MCF 10A (cell line): Measurements from ENCODE around the gene PAX5. TPM values are rescaled to one million over a fixed set of nuclear protein-coding genes. Genes with fewer than 3 reads are reported as not detected.

Source experiments
- BruUV-seq: library from RNA; stranded (reverse); fragments of 400-500 nt; replicated peaks from 2 replicates; lab custom pipeline; 2021; lab: Mats Ljungman, UMichigan
- CTCF ChIA-PET: fragments of 300-600 bp; sonication (Branson Sonifier 250); formaldehyde crosslinking; extraction: SDS; loops from one replicate; lab custom pipeline; 2021; ENCODE audit warnings: antibody characterized with exemption, inconsistent platforms; lab: Yijun Ruan, JAX
- POLR2A ChIA-PET: fragments of 300-600, 350-650 bp; sonication (Branson Sonifier 250); formaldehyde crosslinking; extraction: SDS; loops from one replicate; lab custom pipeline; 2020; ENCODE audit warnings: antibody characterized with exemption, inconsistent platforms; lab: Yijun Ruan, JAX
- DNase-seq: peaks from one replicate; pipeline ENCODE4 v3.0.0-alpha.2; 2018; ENCODE audit not compliant: unreplicated experiment
- H3K27ac Mint-ChIP-seq: one replicate; pipeline ENCODE4 v1.8.0; 2022; ENCODE audit warnings: mild to moderate bottlenecking, low read depth, mixed read lengths; ENCODE audit not compliant: unreplicated experiment
- H3K27me3 Mint-ChIP-seq: one replicate; pipeline ENCODE4 v1.8.0; 2022; ENCODE audit warnings: mixed read lengths; ENCODE audit not compliant: insufficient read depth, unreplicated experiment
- H3K36me3 Mint-ChIP-seq: one replicate; pipeline ENCODE4 v1.8.0; 2022; ENCODE audit warnings: mild to moderate bottlenecking, moderate library complexity, mixed read lengths; ENCODE audit not compliant: insufficient read depth, unreplicated experiment
- H3K4me1 Mint-ChIP-seq: one replicate; pipeline ENCODE4 v1.8.0; 2022; ENCODE audit warnings: mixed read lengths; ENCODE audit not compliant: insufficient read depth, unreplicated experiment
- H3K4me3 Mint-ChIP-seq: one replicate; pipeline ENCODE4 v1.8.0; 2022; ENCODE audit warnings: mild to moderate bottlenecking, moderate library complexity, mixed read lengths; ENCODE audit not compliant: unreplicated experiment
- H3K9me3 Mint-ChIP-seq: one replicate; pipeline ENCODE4 v1.8.0; 2022; ENCODE audit warnings: mixed read lengths; ENCODE audit not compliant: unreplicated experiment
- CTCF ChIP-seq: fragments of 200-600 bp; IDR thresholded peaks from one replicate; pipeline ENCODE4 v1.8.0; 2022; ENCODE audit warnings: antibody characterized with exemption, mild to moderate bottlenecking; ENCODE audit not compliant: unreplicated experiment
- intact Hi-C: fragments of 100-400 bp; cut with micrococcal nuclease; formaldehyde crosslinking; loops from 2 replicates; pipeline ENCODE4 v1.14.1; 2022
- total RNA-seq: library from RNA; stranded (reverse); gene quantifications from 2 replicates; pipeline ENCODE4 v1.2.3, GENCODE V29; 2022

PAX5 gene
- total RNA-seq, 1 experiment from 2014 or later = not detected

GRCh38 chr9:36882594-36882993, 151.5 kb downstream of the PAX5 start:
- Mint-ChIP-seq H3K4me1 (no peaks in the 10 kb centered on the region), H3K27ac (no peak overlapping the region), H3K36me3 (no peaks in the 10 kb centered on the region), H3K27me3 (peaks cover 45% of the 10 kb centered on the region), H3K9me3 (no peaks in the 10 kb centered on the region), H3K4me3 (no peak overlapping the region)
- no peak for DNase-seq
- intact Hi-C loops = no loop called here
- TF ChIP-seq CTCF = no peak
- BruUV-seq = no TSS peak
- ChIA-PET CTCF (interaction anchor here (0.6 to 3.1 kb wide), 3 partner anchors 9 to 211 kb away, joined by 3 to 21 read pairs (median 3); no protein-coding TSS in a partner anchor), POLR2A (no interaction called here)

- ChIA-PET CTCF (interaction anchor here (0.6 to 3.1 kb wide), 3 partner anchors 9 to 211 kb away, joined by 3 to 21 read pairs (median 3); no protein-coding TSS in a partner anchor), POLR2A (no interaction called here)
- Mint-ChIP-seq H3K4me1 (no peaks in the 10 kb centered on the region), H3K36me3 (no peaks in the 10 kb centered on the region), H3K27me3 (peaks cover 52% of the 10 kb centered on the region), H3K9me3 (no peaks in the 10 kb centered on the region), H3K27ac (no peak overlapping the region), H3K4me3 (no peak overlapping the region)
- BruUV-seq = no TSS peak
- intact Hi-C loops = no loop called here
- DNase-seq = no peak
- no peak for TF ChIP-seq CTCF
Observed at GRCh38 chr9:36881743-36882441, 152.2 kb downstream of the PAX5 start.

- DNase-seq = no peak
- POLR2A ChIA-PET = no interaction called here
- H3K4me3 Mint-ChIP-seq = no peak overlapping the region
- TF ChIP-seq CTCF = no peak
- CTCF ChIA-PET = interaction anchor here (1.2 to 3.1 kb wide), 2 partner anchors 8 to 9 kb away, joined by 4 to 21 read pairs; no protein-coding TSS in a partner anchor
- H3K36me3 Mint-ChIP-seq = no peaks in the 10 kb centered on the region
- no peak overlapping the region for H3K27ac Mint-ChIP-seq
- no peaks in the 10 kb centered on the region for H3K4me1 Mint-ChIP-seq
- peaks cover 57% of the 10 kb centered on the region for H3K27me3 Mint-ChIP-seq
- intact Hi-C loops = no loop called here
- BruUV-seq = no TSS peak
- H3K9me3 Mint-ChIP-seq = no peaks in the 10 kb centered on the region
Observed at GRCh38 chr9:36881316-36881715, 152.8 kb downstream of the PAX5 start.

- Mint-ChIP-seq H3K4me1 (no peaks in the 10 kb centered on the region), H3K36me3 (no peaks in the 10 kb centered on the region), H3K4me3 (no peak overlapping the region), H3K27me3 (peaks cover 64% of the 10 kb centered on the region), H3K9me3 (no peaks in the 10 kb centered on the region), H3K27ac (no peak overlapping the region)
- ChIA-PET CTCF (interaction anchor here (0.8 to 1.2 kb wide), 4 partner anchors 8 to 112 kb away, joined by 3 to 4 read pairs (median 3); no protein-coding TSS in a partner anchor), POLR2A (interaction anchor here (0.7 kb wide), 1 partner anchor 9 kb away, joined by 4 read pairs; no protein-coding TSS in a partner anchor)
- no peak for DNase-seq
- no TSS peak for BruUV-seq
- intact Hi-C loops = no loop called here
- TF ChIP-seq CTCF = no peak
Observed at GRCh38 chr9:36880075-36880474, 154.0 kb downstream of the PAX5 start.
